NCI-H1694 (cell line): ENCODE data around the gene ISOC1.

Experiments used
- DNase-seq: peaks from one replicate; lab custom pipeline; 2025; lab: John Stamatoyannopoulos, UW

ISOC1 gene

DNA sequence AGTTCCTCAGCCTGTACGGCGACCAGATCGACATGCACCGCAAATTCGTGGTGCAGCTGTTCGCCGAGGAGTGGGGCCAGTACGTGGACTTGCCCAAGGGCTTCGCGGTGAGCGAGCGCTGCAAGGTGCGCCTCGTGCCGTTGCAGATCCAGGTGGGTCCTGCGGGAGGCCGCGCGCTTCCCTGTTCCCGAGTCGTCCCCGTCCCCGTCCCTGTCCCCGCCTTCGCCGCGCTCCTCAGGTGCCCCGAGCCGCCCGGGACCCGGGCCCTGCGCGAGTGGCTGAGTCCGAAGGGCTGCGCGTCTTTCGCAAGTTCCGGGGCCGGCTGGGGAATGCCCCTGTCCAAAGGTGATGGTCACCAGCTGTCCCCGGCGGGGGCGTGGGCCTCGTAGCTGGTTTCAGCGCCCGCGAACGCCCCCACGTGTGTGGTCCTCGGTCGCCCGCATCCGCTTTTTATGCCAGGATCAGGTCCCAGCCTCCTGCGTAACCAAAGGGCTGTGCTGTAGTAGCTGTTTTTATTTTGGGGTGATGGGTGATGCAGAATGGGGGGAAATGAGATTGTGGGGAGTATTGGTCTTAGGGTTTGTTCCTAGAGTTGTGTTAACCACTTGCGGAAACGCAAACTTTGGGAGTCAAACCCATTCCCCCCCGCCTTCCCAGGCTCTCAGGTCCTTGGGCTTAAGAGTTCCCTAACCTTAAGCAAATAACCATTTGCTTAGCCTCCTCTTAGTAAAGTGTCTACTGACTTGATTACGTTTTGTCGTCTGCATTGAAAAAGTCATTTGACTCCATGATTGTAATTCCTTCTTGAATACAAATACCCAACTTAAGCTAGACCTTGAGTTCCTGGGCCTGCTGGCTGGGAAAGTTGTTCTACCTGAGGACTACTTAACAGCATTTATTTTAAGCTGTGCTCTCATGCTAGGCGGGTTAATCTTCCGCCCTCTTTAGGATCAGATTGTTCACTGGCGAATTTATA lies 663 bp downstream of the ISOC1 start:
- no peak for DNase-seq

DNA sequence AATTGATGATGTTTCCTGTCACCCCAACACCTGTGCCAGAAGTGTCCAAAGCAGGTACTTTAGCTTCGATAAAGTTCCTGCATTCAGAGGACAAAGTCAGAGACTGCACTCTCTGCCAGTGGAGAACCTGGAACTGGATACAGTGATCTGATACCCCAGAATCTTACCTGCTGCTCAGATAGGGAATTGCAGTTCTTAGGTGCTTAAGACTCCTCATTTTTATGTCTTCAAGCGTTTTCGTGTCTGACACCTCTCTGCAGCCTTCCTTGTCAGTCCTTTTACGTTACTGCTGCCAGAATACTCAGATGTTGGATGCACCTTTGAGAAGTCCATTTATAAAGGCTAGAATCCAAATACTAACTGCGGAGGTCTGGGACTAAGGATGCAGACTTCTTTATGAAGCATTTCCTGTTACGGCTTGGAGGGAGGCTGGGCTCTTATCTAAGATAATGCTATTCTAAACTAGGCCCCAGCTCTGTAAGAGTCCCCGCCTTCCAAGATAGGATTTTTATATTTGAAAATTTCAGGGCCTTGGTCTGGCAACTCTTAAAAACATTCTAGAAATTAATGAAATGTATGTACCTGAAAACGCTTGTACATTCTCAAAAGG lies 1.9 kb downstream of the ISOC1 start:
- DNase-seq, result no peak

DNA sequence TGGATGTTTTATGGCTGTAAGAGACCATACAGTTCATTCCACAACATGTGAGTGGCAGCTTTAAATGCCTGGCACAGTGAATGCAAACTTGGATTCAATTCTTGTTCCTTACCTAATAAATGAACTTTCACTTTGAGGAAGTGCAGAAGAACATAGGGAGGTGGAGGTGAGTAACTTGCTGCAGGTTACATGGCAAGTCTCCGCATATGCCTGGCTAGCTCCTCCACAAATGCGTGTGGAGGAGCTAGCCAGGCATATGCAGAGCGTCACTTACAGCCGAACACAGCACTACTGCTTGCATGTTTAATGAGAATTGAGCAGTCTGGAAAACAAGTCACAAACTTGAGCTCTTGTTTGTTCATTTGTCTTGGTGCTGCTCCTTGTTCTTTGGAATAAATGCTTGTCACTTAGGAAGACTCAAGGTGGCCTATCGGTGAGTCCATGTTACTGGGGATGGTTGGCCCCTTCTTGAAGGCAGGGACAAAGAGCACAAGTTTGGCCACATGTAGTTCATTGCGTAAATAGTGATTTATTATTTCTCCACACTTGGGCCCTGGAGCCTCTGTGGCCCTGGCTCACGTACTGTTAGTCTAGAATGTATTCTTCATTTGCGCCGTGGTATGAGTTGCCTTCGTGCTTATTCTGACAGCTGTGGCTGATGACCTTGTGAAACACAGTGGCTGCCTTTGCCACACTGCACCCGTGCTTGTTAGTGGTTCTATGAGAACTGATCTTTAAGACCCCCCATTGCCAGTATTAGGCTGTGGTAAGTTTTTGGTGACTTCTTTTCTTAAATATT lies 3.1 kb downstream of the ISOC1 start:
- DNase-seq, result no peak

DNA sequence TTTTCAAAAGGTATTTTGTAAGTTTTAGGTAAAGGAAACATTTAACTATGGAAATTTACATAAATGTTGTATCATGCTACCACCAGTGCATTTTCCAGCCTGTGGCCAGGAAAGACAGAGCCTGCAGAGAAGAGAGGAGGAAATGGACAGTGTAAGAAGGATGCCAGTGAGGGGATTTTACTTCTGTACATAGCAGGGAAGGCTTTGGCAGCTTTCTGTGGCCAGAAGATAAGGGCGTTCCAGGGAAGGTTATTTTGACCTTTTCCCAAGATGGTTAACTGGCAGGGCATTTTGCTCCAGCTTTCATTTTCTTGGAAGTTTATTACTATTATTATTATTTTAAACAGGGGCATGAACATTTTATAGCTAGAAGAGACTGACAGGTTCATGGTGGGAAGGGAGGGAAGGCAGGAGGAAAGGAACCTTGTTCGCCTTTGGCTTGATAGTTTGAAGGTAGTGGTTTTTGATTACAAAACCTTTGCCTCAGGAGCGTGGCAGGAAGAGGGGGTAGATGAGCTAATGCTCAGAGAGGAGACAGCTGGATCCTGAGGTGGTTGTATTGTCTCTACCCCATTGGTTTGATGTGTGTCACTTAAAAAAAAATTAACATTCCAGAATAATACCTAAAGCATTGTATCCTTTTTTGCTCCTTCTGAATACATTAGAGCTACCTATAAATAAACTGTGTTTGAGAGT lies 4.1 kb downstream of the ISOC1 start:
- no peak for DNase-seq

DNA sequence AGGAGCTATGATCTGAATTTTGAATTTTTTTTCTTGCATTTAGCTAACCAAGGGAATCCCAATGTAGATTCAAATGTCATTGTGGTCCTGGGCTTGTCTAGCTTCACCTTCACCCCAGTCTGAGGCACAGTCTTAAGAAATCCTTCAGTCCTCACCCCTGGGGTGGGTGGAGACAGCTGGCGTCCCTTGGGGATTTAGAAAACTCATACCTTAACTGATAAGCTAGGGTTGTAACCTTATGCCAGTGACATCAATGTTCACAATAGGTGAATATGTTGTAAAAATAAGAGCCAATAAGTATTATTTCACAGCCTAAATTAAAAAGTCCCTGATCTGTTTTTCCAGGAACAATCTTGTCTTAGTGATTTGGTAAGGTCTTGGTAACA lies 4.6 kb downstream of the ISOC1 start:
- no peak for DNase-seq

DNA sequence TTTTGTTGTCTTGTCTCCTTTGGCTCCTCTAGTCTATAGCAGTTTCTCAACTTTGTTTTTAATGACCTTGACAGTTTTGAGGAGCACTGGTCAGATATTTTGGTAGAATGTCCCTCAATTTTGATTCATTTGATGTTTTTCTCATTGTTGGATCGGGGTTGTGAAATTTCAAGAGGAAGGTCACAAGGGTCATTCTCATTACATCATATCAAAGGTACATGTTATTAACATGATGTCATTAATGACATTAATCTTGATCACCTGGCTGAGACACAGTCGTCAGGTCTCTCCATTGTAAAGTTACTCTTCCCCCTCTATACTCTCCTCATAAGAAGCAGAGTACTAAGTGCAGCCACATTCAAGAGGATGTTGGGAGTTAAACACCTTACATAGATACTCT lies 7.2 kb downstream of the ISOC1 start:
- no peak for DNase-seq

DNA sequence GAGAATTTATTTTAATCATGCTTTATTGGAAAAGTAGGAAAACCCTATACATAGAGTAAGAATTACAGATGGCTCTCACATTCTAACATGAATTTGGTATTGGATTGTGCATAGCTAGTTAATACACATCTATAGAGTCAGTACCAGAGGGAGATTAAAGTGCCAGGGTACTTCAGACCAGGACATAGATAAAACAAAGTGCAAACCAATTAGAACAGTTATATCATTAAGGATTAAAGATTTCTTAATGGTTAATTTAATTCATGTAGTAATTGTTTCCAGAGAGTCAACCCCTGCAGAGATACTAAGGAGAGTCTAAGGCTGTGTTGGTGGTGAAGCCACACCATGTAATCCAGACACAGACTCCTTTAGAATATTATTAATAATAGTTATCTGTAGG lies 8.8 kb downstream of the ISOC1 start:
- DNase-seq, result no peak

DNA sequence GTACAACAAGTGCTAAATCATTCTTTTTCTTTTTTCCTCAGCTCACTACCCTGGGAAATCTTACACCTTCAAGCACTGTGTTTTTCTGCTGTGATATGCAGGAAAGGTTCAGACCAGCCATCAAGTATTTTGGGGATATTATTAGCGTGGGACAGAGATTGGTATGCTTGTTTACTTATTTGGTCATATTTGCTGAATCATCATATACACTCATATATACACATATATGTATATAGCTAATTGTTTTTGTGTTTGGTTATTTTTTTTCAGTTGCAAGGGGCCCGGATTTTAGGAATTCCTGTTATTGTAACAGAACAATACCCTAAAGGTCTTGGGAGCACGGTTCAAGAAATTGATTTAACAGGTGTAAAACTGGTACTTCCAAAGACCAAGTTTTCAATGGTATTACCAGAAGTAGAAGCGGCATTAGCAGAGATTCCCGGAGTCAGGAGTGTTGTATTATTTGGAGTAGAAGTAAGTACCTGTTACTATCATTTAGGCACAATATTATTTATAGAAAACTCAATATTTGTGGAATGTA lies 10.4 kb downstream of the ISOC1 start:
- no peak for DNase-seq

DNA sequence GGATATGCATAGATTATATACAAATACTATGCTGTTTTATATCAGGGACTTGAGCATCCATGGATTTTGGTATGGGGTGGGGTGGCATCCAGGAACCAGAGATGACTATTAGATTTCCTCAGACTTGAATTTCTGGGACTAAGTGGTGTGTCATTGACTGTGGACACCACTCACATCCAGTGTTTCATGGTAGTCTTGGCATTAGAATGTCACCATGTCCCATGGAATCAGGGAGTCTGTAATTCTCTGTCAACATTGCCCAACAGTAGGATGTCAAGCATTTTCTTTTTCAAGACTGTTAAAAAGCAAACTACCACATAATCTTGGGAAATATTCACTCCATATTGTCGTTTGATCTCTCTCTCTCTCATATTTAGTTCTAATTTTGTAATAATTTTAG lies 13.1 kb downstream of the ISOC1 start:
- no peak for DNase-seq

DNA sequence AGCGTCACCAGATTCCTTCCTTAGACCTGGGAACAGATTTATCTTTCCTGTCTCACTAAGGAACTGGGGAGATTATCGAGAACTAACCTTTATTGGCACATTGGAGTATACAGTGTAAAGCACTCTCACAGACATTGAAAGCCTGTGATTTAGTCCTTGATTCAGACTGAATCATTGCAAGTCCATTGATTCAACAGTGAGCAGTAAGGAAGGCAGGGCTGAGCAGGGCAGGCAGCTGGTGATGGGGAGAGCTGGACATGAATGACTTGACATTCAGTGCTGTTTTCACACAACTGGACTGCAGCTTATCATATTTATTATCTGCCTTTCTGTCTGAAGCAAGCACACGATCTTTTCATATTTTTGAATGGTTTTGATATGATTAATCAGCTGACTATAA lies 16.2 kb downstream of the ISOC1 start:
- no peak for DNase-seq

DNA sequence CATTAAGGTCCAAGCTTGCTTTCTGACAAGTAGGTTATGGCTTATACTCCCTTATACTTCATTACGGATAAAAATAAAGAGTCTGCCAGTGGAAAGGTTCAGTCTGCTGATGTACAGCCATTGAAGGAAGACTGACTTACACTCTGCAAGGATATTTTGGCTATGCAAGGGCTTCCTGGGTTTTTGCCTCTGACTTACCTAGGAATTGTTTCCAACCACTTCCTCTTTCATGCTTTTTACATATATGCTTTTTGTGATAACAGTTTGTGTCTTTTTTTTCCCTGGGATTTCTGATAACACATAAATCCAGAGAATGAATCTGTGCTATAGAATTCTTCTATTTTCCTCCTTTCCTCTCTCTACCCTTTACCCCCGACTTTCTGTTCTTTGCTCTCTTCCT lies 16.8 kb downstream of the ISOC1 start:
- DNase-seq, result no peak

DNA sequence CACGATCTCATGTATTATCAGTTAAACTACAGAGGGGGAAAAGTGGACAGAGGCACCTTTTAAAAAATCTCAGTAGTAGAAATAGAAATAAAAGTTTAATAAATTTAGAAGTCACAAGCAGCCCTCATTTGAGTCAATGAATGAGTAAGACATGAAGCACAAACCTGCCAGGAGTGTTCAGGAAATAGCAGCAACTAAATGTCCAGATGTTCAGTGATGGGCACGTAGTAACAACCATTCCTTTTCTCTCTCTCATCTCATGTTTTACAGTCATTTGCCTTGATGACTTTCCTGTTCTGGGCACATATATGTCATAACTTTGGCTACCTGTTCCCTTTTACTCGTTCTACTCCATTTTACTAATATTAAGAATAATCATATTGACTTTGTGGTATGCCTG lies 17.7 kb downstream of the ISOC1 start:
- no peak for DNase-seq

DNA sequence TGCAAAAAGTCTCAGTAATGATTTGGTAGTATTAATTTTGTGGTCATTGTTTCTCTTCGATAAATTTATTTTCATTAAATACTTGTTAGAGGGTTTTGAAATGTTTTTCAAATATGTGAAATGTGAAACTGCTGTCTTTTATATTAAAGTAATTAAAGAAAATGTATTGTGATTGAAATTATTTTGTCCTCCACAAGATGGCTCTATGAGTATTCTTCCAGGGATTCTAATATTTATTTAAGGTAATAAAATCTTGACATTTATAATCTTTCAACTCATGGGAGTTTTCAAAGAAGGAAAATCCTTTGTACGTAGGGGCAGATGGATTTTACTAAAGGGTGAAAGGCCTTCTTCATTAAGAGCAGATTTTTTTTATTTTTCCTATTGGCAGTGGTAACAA lies 19.3 kb downstream of the ISOC1 start:
- no peak for DNase-seq

DNA sequence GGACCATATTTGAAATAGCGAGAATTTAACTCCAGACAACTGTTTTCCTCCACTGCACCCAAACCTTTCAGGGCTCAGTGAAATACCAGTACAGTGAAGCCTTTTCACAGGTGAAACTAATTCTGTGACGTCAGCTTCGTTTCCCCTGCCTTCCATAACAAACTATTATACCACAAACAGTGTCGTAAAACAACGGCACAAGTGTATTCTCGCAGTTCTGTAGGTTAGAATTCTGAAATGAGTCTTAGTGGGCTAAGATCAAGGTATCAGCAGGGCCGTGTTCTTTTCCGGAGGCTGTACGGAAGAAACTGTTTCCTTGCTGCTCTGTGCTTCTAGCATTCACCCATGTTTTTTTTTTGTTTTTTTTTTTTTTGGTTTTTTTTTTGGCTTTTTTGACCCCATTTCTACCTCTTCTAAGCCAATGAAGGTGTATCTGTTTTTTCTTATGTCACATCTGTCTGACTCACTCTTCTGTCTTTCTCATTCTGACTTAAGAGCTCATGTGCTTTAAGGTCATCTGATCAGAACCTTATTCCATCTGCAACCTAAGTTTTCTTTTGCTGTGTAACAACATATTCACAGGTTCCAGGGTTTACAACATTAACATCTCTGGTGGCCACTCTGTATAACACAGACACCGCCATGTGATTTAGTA lies 20.1 kb downstream of the ISOC1 start:
- DNase-seq, result no peak

DNA sequence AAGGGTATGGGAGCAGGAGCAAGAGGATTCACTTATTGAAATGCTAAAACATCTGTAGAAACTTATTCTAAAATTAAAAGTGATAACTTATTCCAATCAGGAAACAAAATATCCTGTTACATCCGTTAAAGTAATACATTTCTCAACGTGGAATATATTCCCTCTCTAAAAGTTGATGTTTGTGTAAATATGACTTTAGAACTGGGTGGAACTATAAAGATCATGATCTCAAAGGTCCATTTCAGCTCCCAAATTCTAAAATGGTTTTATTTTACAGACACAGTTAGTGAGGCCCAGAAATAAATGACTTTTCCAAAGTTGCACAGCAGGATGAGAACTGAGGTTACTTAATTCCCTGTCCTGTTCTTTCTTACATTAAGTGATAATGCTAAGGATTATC lies 21.1 kb downstream of the ISOC1 start:
- no peak for DNase-seq

DNA sequence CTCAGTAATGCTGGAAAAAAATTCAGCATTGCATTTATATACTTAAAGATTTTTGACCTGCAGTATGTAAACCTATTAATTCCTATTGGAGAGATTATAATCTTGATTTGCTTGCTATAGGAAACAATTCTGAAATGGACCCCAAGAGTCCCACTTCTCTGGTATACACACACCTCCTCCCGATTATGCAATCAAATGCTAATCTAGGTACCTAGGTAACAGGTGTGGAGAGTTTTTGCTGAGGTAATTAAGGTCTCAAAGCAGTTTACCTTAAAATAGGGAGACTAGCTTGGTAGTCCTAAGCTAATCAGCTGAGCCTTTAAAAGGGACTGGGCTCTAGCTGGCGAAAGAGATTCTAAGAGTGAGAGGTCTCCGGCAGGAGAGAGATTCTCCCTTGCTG lies 22.2 kb downstream of the ISOC1 start:
- DNase-seq, result no peak

DNA sequence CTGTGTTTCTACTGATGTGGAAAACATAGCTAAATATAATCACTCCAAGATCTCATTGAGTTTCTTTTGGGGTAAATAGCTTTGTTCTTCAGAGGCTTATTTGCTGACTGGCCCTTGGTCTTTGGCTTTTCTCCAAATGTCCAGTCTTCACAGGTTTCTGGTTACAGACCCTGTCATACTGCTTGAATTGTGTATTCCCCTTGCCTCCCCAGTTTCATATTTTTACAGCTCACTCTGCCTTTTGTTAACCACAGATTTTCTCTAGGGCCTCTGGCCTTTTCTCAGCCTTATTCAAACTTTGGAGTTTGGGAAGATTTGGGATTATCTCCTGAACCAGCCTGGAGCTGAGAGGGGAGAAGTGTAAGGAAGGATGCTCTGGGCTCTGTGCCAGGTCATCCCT lies 23.9 kb downstream of the ISOC1 start:
- no peak for DNase-seq

DNA sequence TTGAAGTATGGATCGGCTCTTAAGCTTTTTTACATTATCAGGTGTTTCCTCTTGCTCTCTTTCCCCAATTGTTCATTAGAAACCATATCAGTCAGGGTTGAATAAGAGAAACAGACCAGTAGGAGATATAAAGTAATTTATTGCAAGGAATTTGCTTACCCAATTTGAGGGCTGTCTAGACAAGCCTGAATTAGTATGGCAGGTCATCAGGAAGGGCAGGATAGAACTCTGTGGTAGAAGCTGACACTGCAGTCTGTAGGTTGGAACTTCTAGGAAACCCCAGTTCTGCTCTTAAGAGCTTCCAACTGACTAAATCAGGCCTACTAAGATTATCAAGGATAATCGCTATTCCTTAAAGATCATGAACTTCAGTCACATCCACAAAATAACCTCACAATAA lies 24.3 kb downstream of the ISOC1 start:
- DNase-seq, result no peak

DNA sequence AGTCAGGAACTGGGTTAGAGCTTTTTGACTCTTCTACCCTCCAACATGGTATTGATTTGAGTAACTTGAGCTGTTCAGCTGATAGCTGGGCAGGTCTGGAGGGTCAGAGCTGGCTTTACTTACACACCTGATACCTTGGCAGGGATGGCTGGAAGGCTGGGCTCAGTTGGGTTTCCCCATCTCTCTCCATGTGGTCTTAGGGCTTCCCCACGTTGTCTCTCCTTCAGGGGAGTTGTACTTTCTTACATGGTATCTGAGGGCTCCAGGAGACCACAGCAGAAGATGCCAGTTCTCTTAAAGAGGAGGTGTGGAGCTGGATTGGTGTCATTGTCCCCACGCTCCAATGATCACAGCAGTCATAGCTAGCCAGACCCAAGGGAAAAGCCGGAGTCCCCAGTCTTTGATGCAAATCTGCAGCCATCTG lies 25.6 kb downstream of the ISOC1 start:
- DNase-seq, result no peak

DNA sequence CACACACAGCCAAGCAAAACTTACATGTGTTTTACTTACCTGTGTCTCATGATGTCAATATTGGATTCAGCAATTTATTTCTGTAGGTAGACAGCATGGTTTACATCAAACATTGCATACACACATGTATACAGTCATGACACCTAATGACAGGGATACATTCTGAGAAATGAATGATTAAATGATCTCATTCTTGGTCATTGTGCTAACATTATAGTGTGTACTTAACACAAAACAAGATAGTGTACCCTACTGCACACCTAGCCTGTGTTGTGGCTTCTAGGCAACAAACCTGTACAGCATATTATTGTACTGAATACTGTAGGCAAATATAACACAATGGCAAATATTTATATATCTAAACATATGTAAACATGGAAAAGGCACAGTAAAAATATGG lies 28.0 kb downstream of the ISOC1 start:
- no peak for DNase-seq

DNA sequence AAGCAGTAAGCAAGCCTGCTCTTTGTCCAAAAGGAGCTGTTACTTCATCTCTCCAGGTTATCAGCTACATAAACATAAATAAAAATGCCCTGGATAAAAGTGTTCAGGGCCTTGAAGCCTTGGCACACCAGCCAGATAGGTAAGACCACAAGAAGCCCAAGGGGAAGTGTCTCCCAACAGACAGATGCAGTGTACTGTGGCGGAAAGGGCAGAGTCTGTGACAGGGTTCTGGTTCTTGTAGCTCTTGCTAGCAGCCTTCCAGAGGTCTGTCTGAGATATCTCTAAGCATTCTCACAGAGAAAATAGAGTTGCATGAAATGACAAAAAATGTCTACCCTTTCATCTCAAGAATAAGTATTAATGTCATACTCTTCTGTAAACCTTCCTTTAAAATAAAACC lies 30.1 kb downstream of the ISOC1 start:
- DNase-seq, result no peak
